ENCODE measurements around the gene HOXC4. TPM values are rescaled to one million over a fixed set of nuclear protein-coding genes. Genes with fewer than 3 reads are reported as not detected.
A peak's percentile ranks its signal among the peaks of the same experiment; 100 is the strongest.

Gene HOXC4
- total and polyA plus RNA-seq, 2 of the 8 experiments (the other 6 are each of a cell fraction or from before 2014, with no cell fraction given): not detected

DNA sequence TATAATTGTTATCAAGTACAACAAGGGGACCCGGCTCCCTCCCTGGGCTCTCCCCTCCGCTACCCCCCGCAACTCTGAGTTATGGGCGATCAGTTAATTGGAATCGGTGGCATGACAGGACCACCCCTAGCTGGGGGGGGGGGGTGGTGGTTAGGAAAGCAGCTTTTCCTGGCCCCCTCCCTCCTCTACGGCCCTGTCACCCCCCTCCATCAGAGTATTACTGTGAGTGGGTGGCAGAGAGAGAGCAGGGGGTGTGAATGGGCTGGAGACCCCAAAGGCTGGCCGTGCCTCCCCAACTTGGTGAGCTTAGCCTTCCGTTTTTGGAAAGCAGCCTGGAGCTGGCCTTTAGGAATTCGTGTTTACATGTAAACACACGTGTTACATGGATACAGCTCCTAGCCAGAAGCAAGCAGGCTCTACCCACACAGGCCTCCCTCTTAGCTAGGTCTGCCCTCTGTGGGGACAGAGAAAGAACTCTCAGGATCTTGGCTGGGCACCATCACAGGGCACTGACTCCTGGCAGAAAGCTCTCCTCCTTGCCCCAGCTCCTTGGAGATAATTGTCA, 1.1 kb upstream of the HOXC4 start:
- ChIA-PET POLR2A (ENCODE audit: partially characterized antibody) (interaction anchor here (0.9 to 1.0 kb wide), 2 partner anchors 18 to 29 kb away, joined by 3 read pairs; no protein-coding TSS in a partner anchor), CTCF (ENCODE audit: partially characterized antibody) (interaction anchor here (0.6 to 4.9 kb wide), 24 partner anchors 13 to 322 kb away, joined by 3 to 34 read pairs (median 4); partner anchors contain the start of genes HOXC5, HOXC8 and SMUG1)
- WGBS, 2 experiments (ENCODE audit: extremely low coverage in 1 of 2, insufficient coverage in 1 of 2, insufficient read length in 1 of 2, insufficient replicate concordance in 2 of 2, low coverage in 1 of 2, low lambda C conversion rate in 2 of 2, missing lambda C conversion rate in 1 of 2): 13% methylated on average over 9 of the region's 10 CpGs; no CpG with 5 or more reads in 1 of the 2 experiments
- H3K23ac ChIP-seq (ENCODE audit: insufficient read length): no peak overlapping the region
- H4K91ac ChIP-seq (replicated peaks; ENCODE audit: insufficient read length, low read length): no peak overlapping the region
- no peak overlapping the region for H3K9ac ChIP-seq (replicated peaks in 1 of 4; ENCODE audit: extremely low read depth in 1 of 4, low read depth in 3 of 4, low read length in 3 of 4)
- H3K4me2 ChIP-seq (ENCODE audit: insufficient read depth in 1 of 2, low read depth in 2 of 2, low read length in 2 of 2): peak overlapping the region in 1 of 2 experiments; percentile 50; a peak in 1 of 4 replicates
- no peaks in the 10 kb centered on the region for H3K9me3 ChIP-seq (ENCODE audit: insufficient read depth in 2 of 2, low read depth in 1 of 2, low read length in 1 of 2)
- FAIRE-seq: no peak
- H3K23me2 ChIP-seq (ENCODE audit: low read depth, low read length): peaks cover 3% of the 10 kb centered on the region
- no peak overlapping the region for H2BK120ac ChIP-seq (replicated peaks; ENCODE audit: low read depth, low read length)
- no peak overlapping the region for H4K8ac ChIP-seq (ENCODE audit: extremely low read depth, insufficient read depth, low read length)
- no peak overlapping the region for H3K4me3 ChIP-seq (ENCODE audit: extremely low read depth in 1 of 4, insufficient read depth in 2 of 4, low read depth in 3 of 4, low read length in 4 of 4)
- H2BK20ac ChIP-seq (ENCODE audit: low read length): no peak overlapping the region
- no peak overlapping the region for H4K5ac ChIP-seq (ENCODE audit: insufficient read length, low read depth, low read length)
- no peak overlapping the region for H2BK15ac ChIP-seq (ENCODE audit: low read length)
- peak overlapping the region; percentile 44; the same call in 1 of the 2 replicates for H2BK12ac ChIP-seq (ENCODE audit: low read depth, low read length)
- H3K27ac ChIP-seq (ENCODE audit: low read depth, low read length): no peak overlapping the region
- peaks cover 0 to 2% (median 0%) of the 10 kb centered on the region in 4 experiments; a peak in 1 of 8 replicates for H3K36me3 ChIP-seq (ENCODE audit: control insufficient read depth in 2 of 4, insufficient read depth in 4 of 4, low read length in 3 of 4)
- no peak overlapping the region for H3K4ac ChIP-seq (replicated peaks; ENCODE audit: insufficient read length, low read depth, low read length)
- peak overlapping the region; percentile 28; the same call in 1 of the 2 replicates for H2AK5ac ChIP-seq (ENCODE audit: low read depth, low read length)
- H3K14ac ChIP-seq (ENCODE audit: insufficient read length): no peak overlapping the region
- H3K27me3 ChIP-seq (replicated peaks in 1 of 4; ENCODE audit: control insufficient read depth in 3 of 4, extremely low read depth in 1 of 4, insufficient read depth in 3 of 4, low read length in 3 of 4): peaks cover 95 to 100% (median 99%) of the 10 kb centered on the region in 4 experiments
- H2BK5ac ChIP-seq (ENCODE audit: low read depth, low read length): no peak overlapping the region
- H2AFZ ChIP-seq (ENCODE audit: low read length): no peak overlapping the region
- no peaks in the 10 kb centered on the region for H3K79me2 ChIP-seq (ENCODE audit: control insufficient read depth in 1 of 2, insufficient read depth in 2 of 2, low read length in 2 of 2)
- no peak for TF ChIP-seq SP4 (IDR thresholded peaks at IDR 0.05; ENCODE audit: low read length)
- TF ChIP-seq ASH2L (IDR thresholded peaks at IDR 0.05; ENCODE audit: low read length): no peak
- TF ChIP-seq CBX8 (IDR thresholded peaks at IDR 0.05; ENCODE audit: borderline replicate concordance, low read depth, low read length): peak; percentile 35; the same call in 1 of the 2 replicates
- peak; percentile 2 for TF ChIP-seq RNF2 (IDR thresholded peaks at IDR 0.05; ENCODE audit: borderline replicate concordance, low read depth, low read length, missing control alignments, poor library complexity, severe bottlenecking)
- TF ChIP-seq KDM5A (IDR thresholded peaks at IDR 0.05; ENCODE audit: low read length): no peak
- no peak overlapping the region; the same call in 1 of the 2 replicates for H3K18ac ChIP-seq (ENCODE audit: extremely low read depth, low read length)
- DNase-seq (ENCODE audit: low read depth in 1 of 2, low spot score in 2 of 2): no peak
- peaks cover 1 to 18% (median 3%) of the 10 kb centered on the region in 4 experiments; a peak in 6 of 7 replicates for H3K4me1 ChIP-seq (replicated peaks in 1 of 4; ENCODE audit: control insufficient read depth in 3 of 4, insufficient read depth in 4 of 4, low read length in 3 of 4)
- H4K20me1 ChIP-seq (replicated peaks in 1 of 2; ENCODE audit: control insufficient read depth in 1 of 2, insufficient read depth in 2 of 2, low read length in 2 of 2): peaks cover 15 to 19% of the 10 kb centered on the region in 2 experiments
- H3K56ac ChIP-seq (replicated peaks; ENCODE audit: insufficient read length, low read depth, low read length): no peak overlapping the region
- no peaks in the 10 kb centered on the region for H3K79me1 ChIP-seq (ENCODE audit: low read depth, low read length)

Data from H1 (cell line).